ENCODE results near the gene ASB3.
A peak's percentile ranks its signal among the peaks of the same experiment; 100 is the strongest.

ASB3 gene

GRCh38 chr2:53819634-53820033 is 32.9 kb upstream of the ASB3 start:
- ATAC-seq (replicated peaks; ENCODE audit: extremely low read depth, poor library complexity, severe bottlenecking): no peak
- H3K9me3 Mint-ChIP-seq: no peaks in the 10 kb centered on the region
- no peak overlapping the region for H3K27ac Mint-ChIP-seq (ENCODE audit: low read depth)
- peaks cover 39% of the 10 kb centered on the region for H3K36me3 Mint-ChIP-seq (ENCODE audit: insufficient read depth)
- no peaks in the 10 kb centered on the region for H3K4me1 Mint-ChIP-seq
- no peak for DNase-seq (ENCODE audit: low spot score in 2 of 2)
- no peak overlapping the region for H3K4me3 Mint-ChIP-seq
- H3K27me3 Mint-ChIP-seq: no peaks in the 10 kb centered on the region

GRCh38 chr2:53818854-53819435 is 32.2 kb upstream of the ASB3 start:
- no peaks in the 10 kb centered on the region for H3K9me3 Mint-ChIP-seq

GRCh38 chr2:53813151-53813550 is 26.4 kb upstream of the ASB3 start:
- no peak for DNase-seq (ENCODE audit: low spot score in 2 of 2)
- H3K4me3 Mint-ChIP-seq: no peak overlapping the region
- peaks cover 64% of the 10 kb centered on the region for H3K36me3 Mint-ChIP-seq (ENCODE audit: insufficient read depth)
- no peaks in the 10 kb centered on the region for H3K27me3 Mint-ChIP-seq
- no peak overlapping the region for H3K27ac Mint-ChIP-seq (ENCODE audit: low read depth)
- no peaks in the 10 kb centered on the region for H3K4me1 Mint-ChIP-seq
- ATAC-seq (replicated peaks; ENCODE audit: extremely low read depth, poor library complexity, severe bottlenecking): no peak
- no peaks in the 10 kb centered on the region for H3K9me3 Mint-ChIP-seq

More at GRCh38 chr2:53818854-53819435, 32.2 kb upstream of the ASB3 start:
- DNase-seq (ENCODE audit: low spot score in 2 of 2) (no peak), ATAC-seq (replicated peaks; ENCODE audit: extremely low read depth, poor library complexity, severe bottlenecking) (no peak)
- no peak overlapping the region for H3K27ac Mint-ChIP-seq (ENCODE audit: low read depth)
- H3K4me1 Mint-ChIP-seq: no peaks in the 10 kb centered on the region
- peaks cover 41% of the 10 kb centered on the region for H3K36me3 Mint-ChIP-seq (ENCODE audit: insufficient read depth)
- no peaks in the 10 kb centered on the region for H3K27me3 Mint-ChIP-seq
- H3K4me3 Mint-ChIP-seq: no peak overlapping the region

GRCh38 chr2:53811601-53812000 is 24.8 kb upstream of the ASB3 start:
- no peaks in the 10 kb centered on the region for H3K4me1 Mint-ChIP-seq
- H3K27ac Mint-ChIP-seq (ENCODE audit: low read depth): no peak overlapping the region

GRCh38 chr2:53802617-53803151 is 15.9 kb upstream of the ASB3 start:
- H3K27ac Mint-ChIP-seq (ENCODE audit: low read depth): peak overlapping the region; percentile 0

More at GRCh38 chr2:53811601-53812000, 24.8 kb upstream of the ASB3 start:
- ATAC-seq (replicated peaks; ENCODE audit: extremely low read depth, poor library complexity, severe bottlenecking) (no peak), DNase-seq (ENCODE audit: low spot score in 2 of 2) (no peak)
- Mint-ChIP-seq H3K27me3 (no peaks in the 10 kb centered on the region), H3K4me3 (no peak overlapping the region), H3K36me3 (ENCODE audit: insufficient read depth) (peaks cover 62% of the 10 kb centered on the region), H3K9me3 (no peaks in the 10 kb centered on the region)

GRCh38 chr2:53801547-53801946 is 14.8 kb upstream of the ASB3 start:
- Mint-ChIP-seq H3K9me3 (no peaks in the 10 kb centered on the region), H3K4me3 (no peak overlapping the region), H3K4me1 (no peaks in the 10 kb centered on the region), H3K36me3 (ENCODE audit: insufficient read depth) (peaks cover 46% of the 10 kb centered on the region), H3K27me3 (no peaks in the 10 kb centered on the region), H3K27ac (ENCODE audit: low read depth) (no peak overlapping the region)
- ATAC-seq (replicated peaks; ENCODE audit: extremely low read depth, poor library complexity, severe bottlenecking) (no peak), DNase-seq (ENCODE audit: low spot score in 2 of 2) (no peak)

More at GRCh38 chr2:53802617-53803151, 15.9 kb upstream of the ASB3 start:
- no peak for ATAC-seq (replicated peaks; ENCODE audit: extremely low read depth, poor library complexity, severe bottlenecking)
- no peak for DNase-seq (ENCODE audit: low spot score in 2 of 2)
- no peaks in the 10 kb centered on the region for H3K4me1 Mint-ChIP-seq
- H3K9me3 Mint-ChIP-seq: no peaks in the 10 kb centered on the region
- H3K36me3 Mint-ChIP-seq (ENCODE audit: insufficient read depth): peaks cover 49% of the 10 kb centered on the region
- no peak overlapping the region for H3K4me3 Mint-ChIP-seq
- H3K27me3 Mint-ChIP-seq: no peaks in the 10 kb centered on the region

GRCh38 chr2:53793821-53794220 is 7.1 kb upstream of the ASB3 start:
- Mint-ChIP-seq H3K4me1 (peaks cover 4% of the 10 kb centered on the region), H3K4me3 (no peak overlapping the region), H3K27ac (ENCODE audit: low read depth) (no peak overlapping the region), H3K36me3 (ENCODE audit: insufficient read depth) (peaks cover 26% of the 10 kb centered on the region), H3K9me3 (no peaks in the 10 kb centered on the region), H3K27me3 (no peaks in the 10 kb centered on the region)
- DNase-seq (ENCODE audit: low spot score in 2 of 2) (no peak), ATAC-seq (replicated peaks; ENCODE audit: extremely low read depth, poor library complexity, severe bottlenecking) (no peak)

- no peaks in the 10 kb centered on the region for H3K9me3 Mint-ChIP-seq
- no peak overlapping the region for H3K4me3 Mint-ChIP-seq
- no peaks in the 10 kb centered on the region for H3K27me3 Mint-ChIP-seq
- peaks cover 23% of the 10 kb centered on the region for H3K36me3 Mint-ChIP-seq (ENCODE audit: insufficient read depth)
- peaks cover 4% of the 10 kb centered on the region for H3K4me1 Mint-ChIP-seq
- H3K27ac Mint-ChIP-seq (ENCODE audit: low read depth): no peak overlapping the region
- no peak for DNase-seq (ENCODE audit: low spot score in 2 of 2)
- no peak for ATAC-seq (replicated peaks; ENCODE audit: extremely low read depth, poor library complexity, severe bottlenecking)
Observed at GRCh38 chr2:53793261-53793660, 6.5 kb upstream of the ASB3 start.

- Mint-ChIP-seq H3K27me3 (no peaks in the 10 kb centered on the region), H3K9me3 (no peaks in the 10 kb centered on the region), H3K36me3 (ENCODE audit: insufficient read depth) (peaks cover 25% of the 10 kb centered on the region), H3K4me3 (peak overlapping the region; percentile 99), H3K27ac (ENCODE audit: low read depth) (peak overlapping the region; percentile 96), H3K4me1 (peaks cover 34% of the 10 kb centered on the region)
- ATAC-seq (replicated peaks; ENCODE audit: extremely low read depth, poor library complexity, severe bottlenecking) (no peak), DNase-seq (ENCODE audit: low spot score in 2 of 2) (no peak)
Observed at GRCh38 chr2:53787614-53788289, 999 bp upstream of the ASB3 start.

- H3K4me3 Mint-ChIP-seq: peak overlapping the region; percentile 99
- no peaks in the 10 kb centered on the region for H3K27me3 Mint-ChIP-seq
- H3K4me1 Mint-ChIP-seq: peaks cover 34% of the 10 kb centered on the region
- H3K27ac Mint-ChIP-seq (ENCODE audit: low read depth): peak overlapping the region; percentile 96
- H3K9me3 Mint-ChIP-seq: no peaks in the 10 kb centered on the region
- H3K36me3 Mint-ChIP-seq (ENCODE audit: insufficient read depth): peaks cover 27% of the 10 kb centered on the region
- peak; percentile 37 for ATAC-seq (replicated peaks; ENCODE audit: extremely low read depth, poor library complexity, severe bottlenecking)
- peak in 1 of 2 donors; percentile 14 for DNase-seq (ENCODE audit: low spot score in 2 of 2)
Observed at GRCh38 chr2:53786352-53786704, 425 bp downstream of the ASB3 start.

- no peak for ATAC-seq (replicated peaks; ENCODE audit: extremely low read depth, poor library complexity, severe bottlenecking)
- H3K9me3 Mint-ChIP-seq: no peaks in the 10 kb centered on the region
- peaks cover 32% of the 10 kb centered on the region for H3K4me1 Mint-ChIP-seq
- peak overlapping the region; percentile 99 for H3K4me3 Mint-ChIP-seq
- DNase-seq (ENCODE audit: low spot score in 2 of 2): no peak
- no peaks in the 10 kb centered on the region for H3K27me3 Mint-ChIP-seq
- H3K27ac Mint-ChIP-seq (ENCODE audit: low read depth): peak overlapping the region; percentile 96
- H3K36me3 Mint-ChIP-seq (ENCODE audit: insufficient read depth): peaks cover 30% of the 10 kb centered on the region
Observed at GRCh38 chr2:53785366-53785765, 1.4 kb downstream of the ASB3 start.

- H3K4me3 Mint-ChIP-seq: peak overlapping the region; percentile 6
- DNase-seq (ENCODE audit: low spot score in 2 of 2): no peak
- H3K27me3 Mint-ChIP-seq: no peaks in the 10 kb centered on the region
Observed at GRCh38 chr2:53784436-53784835, 2.3 kb downstream of the ASB3 start.

GRCh38 chr2:53782676-53783075 is 4.1 kb downstream of the ASB3 start:
- ATAC-seq (replicated peaks; ENCODE audit: extremely low read depth, poor library complexity, severe bottlenecking): no peak
- Mint-ChIP-seq H3K4me1 (peaks cover 41% of the 10 kb centered on the region), H3K36me3 (ENCODE audit: insufficient read depth) (peaks cover 35% of the 10 kb centered on the region)

More at GRCh38 chr2:53784436-53784835, 2.3 kb downstream of the ASB3 start:
- peaks cover 40% of the 10 kb centered on the region for H3K4me1 Mint-ChIP-seq
- no peaks in the 10 kb centered on the region for H3K9me3 Mint-ChIP-seq
- peaks cover 30% of the 10 kb centered on the region for H3K36me3 Mint-ChIP-seq (ENCODE audit: insufficient read depth)
- no peak for ATAC-seq (replicated peaks; ENCODE audit: extremely low read depth, poor library complexity, severe bottlenecking)
- peak overlapping the region; percentile 96 for H3K27ac Mint-ChIP-seq (ENCODE audit: low read depth)

More at GRCh38 chr2:53782676-53783075, 4.1 kb downstream of the ASB3 start:
- H3K27ac Mint-ChIP-seq (ENCODE audit: low read depth): no peak overlapping the region
- no peak overlapping the region for H3K4me3 Mint-ChIP-seq
- DNase-seq (ENCODE audit: low spot score in 2 of 2): no peak
- no peaks in the 10 kb centered on the region for H3K27me3 Mint-ChIP-seq
- H3K9me3 Mint-ChIP-seq: no peaks in the 10 kb centered on the region
